H9 (cell line): Measurements from ENCODE around the gene SEH1L. TPM values are rescaled to one million over a fixed set of nuclear protein-coding genes. Genes with fewer than 3 reads are reported as not detected.
A peak's percentile ranks its signal among the peaks of the same experiment; 100 is the strongest.
"Not testable (repeated sequence)": the region's sequence is repeated elsewhere in the genome, so short reads cannot be mapped to it uniquely, and the experiment has no call there.

ENCODE experiments used
- DNase-seq: peaks from one replicate; pipeline ENCODE4 v3.0.0-alpha.2; 2017
- H2AFZ ChIP-seq: one replicate; pipeline ENCODE4 v1.6.1; 2013; ENCODE audit warnings: mild to moderate bottlenecking, low read length, control low read depth, moderate library complexity
- H2AK5ac ChIP-seq: 2 replicates; pipeline ENCODE4 v1.6.1; 2013; ENCODE audit warnings: low read length, control low read depth, mixed read lengths; ENCODE audit not compliant: insufficient read length
- H2BK120ac ChIP-seq: one replicate; pipeline ENCODE4 v1.6.1; 2013; ENCODE audit warnings: low read depth, mild to moderate bottlenecking, low read length, control low read depth, inconsistent platforms; ENCODE audit not compliant: poor library complexity, severe bottlenecking
- H2BK12ac ChIP-seq: 2 replicates; pipeline ENCODE4 v1.6.1; 2013; ENCODE audit warnings: low read length, control low read depth, mixed read lengths, low read depth; ENCODE audit not compliant: insufficient read length
- H2BK15ac ChIP-seq: 2 replicates; pipeline ENCODE4 v1.6.1; 2013; ENCODE audit warnings: low read depth, low read length, control low read depth
- H2BK20ac ChIP-seq: one replicate; pipeline ENCODE4 v1.6.1; 2013; ENCODE audit warnings: low read depth, mild to moderate bottlenecking, low read length, control low read depth, inconsistent platforms; ENCODE audit not compliant: poor library complexity, severe bottlenecking
- H2BK5ac ChIP-seq: 2 replicates; pipeline ENCODE4 v1.6.1; 2013; ENCODE audit warnings: low read length, control low read depth, mixed read lengths; ENCODE audit not compliant: insufficient read length
- H3K14ac ChIP-seq: 2 replicates; pipeline ENCODE4 v1.6.1; 2013; ENCODE audit warnings: low read length, control low read depth; ENCODE audit not compliant: insufficient read depth
- H3K18ac ChIP-seq: 2 replicates; pipeline ENCODE4 v1.6.1; 2013; ENCODE audit warnings: low read depth, mild to moderate bottlenecking, mixed read lengths, low read length, control low read depth; ENCODE audit not compliant: insufficient read length
- H3K23ac ChIP-seq: 2 replicates; pipeline ENCODE4 v1.6.1; 2013; ENCODE audit warnings: low read length, control low read depth, mixed read lengths, low read depth; ENCODE audit not compliant: insufficient read length
- H3K23me2 ChIP-seq: 2 replicates; pipeline ENCODE4 v1.6.1; 2013; ENCODE audit warnings: low read depth, mild to moderate bottlenecking, mixed read lengths, low read length, control low read depth; ENCODE audit not compliant: insufficient read length, poor library complexity, severe bottlenecking
- H3K27ac ChIP-seq: 2 replicates; pipeline ENCODE4 v1.5.1; 2013; ENCODE audit warnings: low read length, control low read depth, mixed read lengths, low read depth; ENCODE audit not compliant: insufficient read length
- H3K27me3 ChIP-seq: 2 replicates; pipeline ENCODE4 v1.6.1; 2013; ENCODE audit warnings: low read length, control low read depth, inconsistent platforms; ENCODE audit not compliant: insufficient read depth
- H3K4ac ChIP-seq: 2 replicates; pipeline ENCODE4 v1.6.1; 2013; ENCODE audit warnings: low read depth, mild to moderate bottlenecking, control low read depth, inconsistent platforms, low read length, moderate library complexity
- H3K4me1 ChIP-seq: 2 replicates; pipeline ENCODE4 v1.6.1; 2013; ENCODE audit warnings: low read length, control low read depth, inconsistent platforms; ENCODE audit not compliant: insufficient read depth
- H3K4me2 ChIP-seq: 2 replicates; pipeline ENCODE4 v1.6.1; 2013; ENCODE audit warnings: low read length, control low read depth, mixed read lengths; ENCODE audit not compliant: insufficient read length, insufficient read depth
- H3K56ac ChIP-seq: 2 replicates; pipeline ENCODE4 v1.6.1; 2013; ENCODE audit warnings: low read depth, mild to moderate bottlenecking, mixed read lengths, low read length, control low read depth; ENCODE audit not compliant: insufficient read length
- H3K79me1 ChIP-seq: 2 replicates; pipeline ENCODE4 v1.6.1; 2013; ENCODE audit warnings: low read depth, mild to moderate bottlenecking, moderate library complexity, low read length, control low read depth, inconsistent platforms; ENCODE audit not compliant: insufficient read depth, poor library complexity, severe bottlenecking
- H3K79me2 ChIP-seq: 2 replicates; pipeline ENCODE4 v1.6.1; 2013; ENCODE audit warnings: low read length, control low read depth, inconsistent platforms; ENCODE audit not compliant: insufficient read depth
- H3K9ac ChIP-seq: 2 replicates; pipeline ENCODE4 v1.6.1; 2013; ENCODE audit warnings: low read length, control low read depth, mixed read lengths; ENCODE audit not compliant: insufficient read length; ENCODE audit errors: extremely low read depth
- H3K9me3 ChIP-seq: one replicate; pipeline ENCODE4 v1.6.1; 2013; ENCODE audit warnings: low read depth, low read length, inconsistent platforms; ENCODE audit not compliant: control insufficient read depth
- H3T11ph ChIP-seq: one replicate; pipeline ENCODE4 v1.6.1; 2013; ENCODE audit warnings: mild to moderate bottlenecking, low read length, control low read depth, inconsistent platforms
- H4K20me1 ChIP-seq: one replicate; pipeline ENCODE4 v1.6.1; 2013; ENCODE audit not compliant: control insufficient read depth, insufficient read length, insufficient read depth
- H4K5ac ChIP-seq: 2 replicates; pipeline ENCODE4 v1.6.1; 2013; ENCODE audit warnings: low read depth, mild to moderate bottlenecking, mixed read lengths, low read length, control low read depth; ENCODE audit not compliant: insufficient read length
- H4K8ac ChIP-seq: replicated peaks from 2 replicates; pipeline ENCODE4 v1.6.1; 2013; ENCODE audit warnings: low read length, control low read depth, mixed read lengths, low read depth; ENCODE audit not compliant: insufficient read length
- H4K91ac ChIP-seq: 2 replicates; pipeline ENCODE4 v1.6.1; 2013; ENCODE audit warnings: low read depth, mild to moderate bottlenecking, moderate library complexity, mixed read lengths, low read length, control low read depth; ENCODE audit not compliant: insufficient read length
- H3K27ac Mint-ChIP-seq, 3 experiments: 2 replicates in 2 of 3; 3 replicates in 1 of 3; pipeline ENCODE4 v1.8.0; 2020 to 2021; ENCODE audit warnings: mixed read lengths in 3 of 3, mild to moderate bottlenecking in 1 of 3, moderate library complexity in 1 of 3
- H3K27me3 Mint-ChIP-seq: 2 replicates; pipeline ENCODE4 v1.8.0; 2021; ENCODE audit warnings: low read depth, mild to moderate bottlenecking, moderate library complexity, mixed read lengths
- H3K36me3 Mint-ChIP-seq, 3 experiments: 2 replicates in 2 of 3; 3 replicates in 1 of 3; pipeline ENCODE4 v1.8.0; 2020 to 2021; ENCODE audit warnings: low read depth in 3 of 3, mixed read lengths in 3 of 3; ENCODE audit not compliant: insufficient read depth in 1 of 3
- H3K4me1 Mint-ChIP-seq, 2 experiments: 2 replicates each; pipeline ENCODE4 v1.8.0; 2020; ENCODE audit warnings: mixed read lengths in 2 of 2
- H3K4me3 Mint-ChIP-seq, 2 experiments: 2 replicates in 1 of 2; 3 replicates in 1 of 2; pipeline ENCODE4 v1.8.0; 2020 to 2021; ENCODE audit warnings: mild to moderate bottlenecking in 2 of 2, mixed read lengths in 2 of 2, moderate library complexity in 1 of 2
- H3K9me3 Mint-ChIP-seq, 2 experiments: 2 replicates in 1 of 2; 3 replicates in 1 of 2; pipeline ENCODE4 v1.8.0; 2020; ENCODE audit warnings: mild to moderate bottlenecking in 2 of 2, mixed read lengths in 2 of 2, moderate library complexity in 1 of 2
- CTCF ChIP-seq: fragments of 200-600 bp; sonication (generic); conservative IDR thresholded peaks from 3 replicates; pipeline ENCODE4 v1.8.0; 2021; ENCODE audit warnings: antibody characterized with exemption, mild to moderate bottlenecking
- WGBS: extraction: QIAGEN DNeasy Blood & Tissue Kit; methylation state at CpG from one replicate; pipeline ENCODE4 v1.1.7; 2013; ENCODE audit warnings: missing lambda C conversion rate, low lambda C conversion rate, mixed read lengths; ENCODE audit not compliant: insufficient read length; ENCODE audit errors: extremely low coverage; 5-methylcytosine and 5-hydroxymethylcytosine counted together
- long read RNA-seq: library from polyadenylated mRNA; unstranded; transcript quantifications from one replicate; pipeline ENCODE4 v2.0.0, GENCODE V29; 2020
- total RNA-seq: library from RNA; stranded (reverse); gene quantifications from 2 replicates; pipeline ENCODE4 v1.2.1, GENCODE V29; 2021

Gene SEH1L, protein sequence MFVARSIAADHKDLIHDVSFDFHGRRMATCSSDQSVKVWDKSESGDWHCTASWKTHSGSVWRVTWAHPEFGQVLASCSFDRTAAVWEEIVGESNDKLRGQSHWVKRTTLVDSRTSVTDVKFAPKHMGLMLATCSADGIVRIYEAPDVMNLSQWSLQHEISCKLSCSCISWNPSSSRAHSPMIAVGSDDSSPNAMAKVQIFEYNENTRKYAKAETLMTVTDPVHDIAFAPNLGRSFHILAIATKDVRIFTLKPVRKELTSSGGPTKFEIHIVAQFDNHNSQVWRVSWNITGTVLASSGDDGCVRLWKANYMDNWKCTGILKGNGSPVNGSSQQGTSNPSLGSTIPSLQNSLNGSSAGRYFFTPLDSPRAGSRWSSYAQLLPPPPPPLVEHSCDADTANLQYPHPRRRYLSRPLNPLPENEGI
- 93.3 and 97.2 TPM in 2 replicates for total RNA-seq
- long read RNA-seq, full-length matches to known transcripts = 417 of 503 reads
- long read RNA-seq, partial matches to known transcripts = 13 of 503 reads
- long read RNA-seq, other reads (novel, unspliced or antisense) = 73 of 503 reads

GRCh38 chr18:12947285-12948049 lies at the start of gene SEH1L:
Gene SEH1L, plus strand, starts transcription at chr18:12948011. Its CDS starts 111 bp downstream, at chr18:12948122.
- no peak within 1 kb of the TSS for H2BK20ac ChIP-seq
- peaks cover 11% of the 10 kb centered on the region; the same call in 1 of the 2 replicates for H3K79me2 ChIP-seq
- peaks cover 14 to 15% of the 10 kb centered on the region in 2 experiments for H3K4me1 Mint-ChIP-seq
- H2BK15ac ChIP-seq = no peak within 1 kb of the TSS
- H2BK5ac ChIP-seq = no peak within 1 kb of the TSS
- TF ChIP-seq CTCF = no peak
- H3K18ac ChIP-seq = peak within 1 kb of the TSS; percentile 93
- H3K23me2 ChIP-seq = peaks cover 9% of the 10 kb centered on the region
- H4K5ac ChIP-seq = no peak within 1 kb of the TSS
- H3K79me1 ChIP-seq = peaks cover 3% of the 10 kb centered on the region
- H3K9me3 ChIP-seq = no peaks in the 10 kb centered on the region
- H2BK120ac ChIP-seq = no peak within 1 kb of the TSS
- no peaks in the 10 kb centered on the region for H3K27me3 Mint-ChIP-seq
- H2AK5ac ChIP-seq = no peak within 1 kb of the TSS
- peaks cover 14 to 29% (median 16%) of the 10 kb centered on the region in 3 experiments for H3K36me3 Mint-ChIP-seq
- H3K4me1 ChIP-seq = no peaks in the 10 kb centered on the region
- no peak within 1 kb of the TSS for H3T11ph ChIP-seq
- DNase-seq = peak; percentile 98
- no peak within 1 kb of the TSS for H3K23ac ChIP-seq
- no peak within 1 kb of the TSS for H2BK12ac ChIP-seq
- H4K20me1 ChIP-seq = no peaks in the 10 kb centered on the region
- H2AFZ ChIP-seq = no peak within 1 kb of the TSS
- H4K8ac ChIP-seq = no peak within 1 kb of the TSS
- H4K91ac ChIP-seq = no peak within 1 kb of the TSS
- H3K4ac ChIP-seq = no peak within 1 kb of the TSS; the same call in 1 of the 2 replicates
- H3K9ac ChIP-seq = peak within 1 kb of the TSS; percentile 54
- H3K27ac Mint-ChIP-seq = peak within 1 kb of the TSS; percentile 94 to 97 (median 96)
- peak within 1 kb of the TSS; percentile 97 for H3K14ac ChIP-seq
- WGBS = no CpG with 5 or more reads among the region's 58 CpGs
- no peaks in the 10 kb centered on the region for H3K27me3 ChIP-seq
- H3K56ac ChIP-seq = no peak within 1 kb of the TSS
- peaks cover 8 to 10% of the 10 kb centered on the region in 2 experiments; a peak in 4 of 5 replicates for H3K9me3 Mint-ChIP-seq
- H3K27ac ChIP-seq = peak within 1 kb of the TSS; percentile 5
- H3K4me3 Mint-ChIP-seq = peak within 1 kb of the TSS; percentile 75 to 94
- peak within 1 kb of the TSS; percentile 68 for H3K4me2 ChIP-seq

GRCh38 chr18:12901208-12901607 lies 46.6 kb upstream of the SEH1L start:
- not testable (repeated sequence) for H4K5ac ChIP-seq, H3K4ac ChIP-seq, H3K36me3 Mint-ChIP-seq, H4K20me1 ChIP-seq, H3K4me1 Mint-ChIP-seq, H3K9ac ChIP-seq, H3K56ac ChIP-seq, H3K4me2 ChIP-seq, H3K18ac ChIP-seq, H4K8ac ChIP-seq, H2BK20ac ChIP-seq, H3K23ac ChIP-seq, H2BK5ac ChIP-seq, H3K27ac Mint-ChIP-seq, H2AK5ac ChIP-seq, DNase-seq, H3K4me1 ChIP-seq, H2AFZ ChIP-seq, H3K14ac ChIP-seq, H3K9me3 Mint-ChIP-seq, H3K27me3 Mint-ChIP-seq, H3K27me3 ChIP-seq, H3K27ac ChIP-seq, H3K79me1 ChIP-seq, H3K23me2 ChIP-seq, H3K79me2 ChIP-seq, H4K91ac ChIP-seq, H3T11ph ChIP-seq, H3K4me3 Mint-ChIP-seq, H3K9me3 ChIP-seq, H2BK15ac ChIP-seq, H2BK12ac ChIP-seq, H2BK120ac ChIP-seq
- no CpG with 5 or more reads among the region's 12 CpGs for WGBS
